CD1c-positive myeloid dendritic cell (primary cell): ENCODE measurements around the gene SPSB2.

Experiments
- DNase-seq: peaks from one replicate; pipeline ENCODE4 v3.0.0-alpha.2; 2016; ENCODE audit errors: extremely low spot score

SPSB2 gene

GRCh38 chr12:6832125-6832524, 41.0 kb downstream of the SPSB2 start:
- no peak for DNase-seq

- DNase-seq: no peak
These were observed 41.6 kb downstream of the SPSB2 start for GRCh38 chr12:6831450-6831995.

GRCh38 chr12:6830999-6831398, 42.1 kb downstream of the SPSB2 start:
- no peak for DNase-seq

GRCh38 chr12:6830286-6830890, 42.7 kb downstream of the SPSB2 start:
- no peak for DNase-seq

- DNase-seq: no peak
These were observed 43.4 kb downstream of the SPSB2 start for GRCh38 chr12:6829536-6830220.

GRCh38 chr12:6828781-6829535, 44.1 kb downstream of the SPSB2 start:
- DNase-seq: no peak

- DNase-seq: peak; percentile 28
These were observed 44.9 kb downstream of the SPSB2 start, which contains the start of gene P3H3 for GRCh38 chr12:6827982-6828780. P3H3 (plus strand) TSS chr12:6828407; CDS start chr12:6828441, 34 bp downstream.

- peak; percentile 44 for DNase-seq
These were observed 45.6 kb downstream of the SPSB2 start for GRCh38 chr12:6827437-6827911.

GRCh38 chr12:6826734-6827436, 46.2 kb downstream of the SPSB2 start:
- no peak for DNase-seq

- DNase-seq: no peak
These were observed 46.9 kb downstream of the SPSB2 start for GRCh38 chr12:6826125-6826733.

GRCh38 chr12:6825398-6826124, 47.5 kb downstream of the SPSB2 start:
- DNase-seq: peak; percentile 89

GRCh38 chr12:6824901-6825381, 48.2 kb downstream of the SPSB2 start:
- no peak for DNase-seq

- no peak for DNase-seq
These were observed 48.9 kb downstream of the SPSB2 start for GRCh38 chr12:6824085-6824775.

- no peak for DNase-seq
These were observed 49.7 kb downstream of the SPSB2 start for GRCh38 chr12:6823182-6824084.

GRCh38 chr12:6822426-6823135, 50.5 kb downstream of the SPSB2 start:
- no peak for DNase-seq

- no peak for DNase-seq
These were observed 51.3 kb downstream of the SPSB2 start, which contains the start of gene GPR162 for GRCh38 chr12:6821591-6822425. GPR162 (plus strand) TSS chr12:6821821; CDS start chr12:6823899, 2,078 bp downstream.
